ENCODE data around the gene TNFRSF25.

DNA sequence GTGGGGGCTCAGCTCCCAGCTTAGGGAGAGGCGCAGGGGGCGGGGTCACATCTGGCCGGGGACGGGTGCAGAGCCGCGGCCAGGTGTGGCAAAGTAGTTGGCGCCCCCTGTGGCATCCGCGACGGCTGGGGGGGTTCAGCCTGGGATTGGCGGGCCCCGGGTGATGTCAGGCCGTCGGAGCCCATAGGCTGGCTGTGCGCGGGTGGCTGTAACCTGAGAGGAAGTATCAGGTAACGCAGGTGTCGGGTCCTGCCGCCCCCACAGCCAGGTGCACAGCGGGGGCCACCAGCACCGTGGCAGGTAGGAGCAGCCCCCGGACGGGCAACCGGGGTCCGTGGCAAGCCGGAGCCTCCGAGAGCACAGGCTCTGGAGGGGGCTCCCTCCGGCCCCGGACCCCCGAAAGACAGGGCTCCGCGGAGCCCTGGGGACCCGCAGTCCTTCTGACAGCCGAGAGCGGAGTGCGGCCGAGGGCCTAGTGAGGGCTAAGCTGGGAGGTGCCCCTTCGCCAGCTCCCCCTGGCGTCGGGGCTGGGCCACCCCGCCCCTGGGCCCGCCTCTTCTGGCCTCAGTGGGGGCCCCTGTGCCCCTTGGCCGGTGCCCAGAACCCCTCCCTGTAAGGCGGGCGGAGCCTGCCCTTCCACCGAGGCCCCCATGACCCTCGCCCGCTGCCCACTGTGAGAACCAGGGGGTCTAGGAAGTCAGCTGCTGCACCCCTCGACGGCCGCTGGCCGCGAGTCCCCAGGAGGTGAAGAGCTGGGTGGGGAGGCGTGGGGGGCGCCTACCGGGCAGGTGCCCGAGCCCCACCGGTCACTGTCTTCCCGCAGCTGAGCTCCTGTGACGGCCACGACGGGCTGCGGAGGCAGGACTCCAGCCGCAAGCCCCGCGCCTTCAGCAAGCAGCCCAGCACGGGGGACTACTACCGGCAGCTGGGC lies 17.9 kb downstream of the TNFRSF25 start:
- TF ChIP-seq, protein P1, sequence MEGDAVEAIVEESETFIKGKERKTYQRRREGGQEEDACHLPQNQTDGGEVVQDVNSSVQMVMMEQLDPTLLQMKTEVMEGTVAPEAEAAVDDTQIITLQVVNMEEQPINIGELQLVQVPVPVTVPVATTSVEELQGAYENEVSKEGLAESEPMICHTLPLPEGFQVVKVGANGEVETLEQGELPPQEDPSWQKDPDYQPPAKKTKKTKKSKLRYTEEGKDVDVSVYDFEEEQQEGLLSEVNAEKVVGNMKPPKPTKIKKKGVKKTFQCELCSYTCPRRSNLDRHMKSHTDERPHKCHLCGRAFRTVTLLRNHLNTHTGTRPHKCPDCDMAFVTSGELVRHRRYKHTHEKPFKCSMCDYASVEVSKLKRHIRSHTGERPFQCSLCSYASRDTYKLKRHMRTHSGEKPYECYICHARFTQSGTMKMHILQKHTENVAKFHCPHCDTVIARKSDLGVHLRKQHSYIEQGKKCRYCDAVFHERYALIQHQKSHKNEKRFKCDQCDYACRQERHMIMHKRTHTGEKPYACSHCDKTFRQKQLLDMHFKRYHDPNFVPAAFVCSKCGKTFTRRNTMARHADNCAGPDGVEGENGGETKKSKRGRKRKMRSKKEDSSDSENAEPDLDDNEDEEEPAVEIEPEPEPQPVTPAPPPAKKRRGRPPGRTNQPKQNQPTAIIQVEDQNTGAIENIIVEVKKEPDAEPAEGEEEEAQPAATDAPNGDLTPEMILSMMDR (IDR thresholded peaks at IDR 0.05; ENCODE audit: insufficient read depth, low read length) = no peak
- TF ChIP-seq GABPA (IDR thresholded peaks at IDR 0.05; ENCODE audit: low read depth) = no peak
- TF ChIP-seq, protein P2, sequence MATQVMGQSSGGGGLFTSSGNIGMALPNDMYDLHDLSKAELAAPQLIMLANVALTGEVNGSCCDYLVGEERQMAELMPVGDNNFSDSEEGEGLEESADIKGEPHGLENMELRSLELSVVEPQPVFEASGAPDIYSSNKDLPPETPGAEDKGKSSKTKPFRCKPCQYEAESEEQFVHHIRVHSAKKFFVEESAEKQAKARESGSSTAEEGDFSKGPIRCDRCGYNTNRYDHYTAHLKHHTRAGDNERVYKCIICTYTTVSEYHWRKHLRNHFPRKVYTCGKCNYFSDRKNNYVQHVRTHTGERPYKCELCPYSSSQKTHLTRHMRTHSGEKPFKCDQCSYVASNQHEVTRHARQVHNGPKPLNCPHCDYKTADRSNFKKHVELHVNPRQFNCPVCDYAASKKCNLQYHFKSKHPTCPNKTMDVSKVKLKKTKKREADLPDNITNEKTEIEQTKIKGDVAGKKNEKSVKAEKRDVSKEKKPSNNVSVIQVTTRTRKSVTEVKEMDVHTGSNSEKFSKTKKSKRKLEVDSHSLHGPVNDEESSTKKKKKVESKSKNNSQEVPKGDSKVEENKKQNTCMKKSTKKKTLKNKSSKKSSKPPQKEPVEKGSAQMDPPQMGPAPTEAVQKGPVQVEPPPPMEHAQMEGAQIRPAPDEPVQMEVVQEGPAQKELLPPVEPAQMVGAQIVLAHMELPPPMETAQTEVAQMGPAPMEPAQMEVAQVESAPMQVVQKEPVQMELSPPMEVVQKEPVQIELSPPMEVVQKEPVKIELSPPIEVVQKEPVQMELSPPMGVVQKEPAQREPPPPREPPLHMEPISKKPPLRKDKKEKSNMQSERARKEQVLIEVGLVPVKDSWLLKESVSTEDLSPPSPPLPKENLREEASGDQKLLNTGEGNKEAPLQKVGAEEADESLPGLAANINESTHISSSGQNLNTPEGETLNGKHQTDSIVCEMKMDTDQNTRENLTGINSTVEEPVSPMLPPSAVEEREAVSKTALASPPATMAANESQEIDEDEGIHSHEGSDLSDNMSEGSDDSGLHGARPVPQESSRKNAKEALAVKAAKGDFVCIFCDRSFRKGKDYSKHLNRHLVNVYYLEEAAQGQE (IDR thresholded peaks at IDR 0.05; ENCODE audit: insufficient replicate concordance, low read depth) = no peak
- TF ChIP-seq POLR2AphosphoS5 (IDR thresholded peaks at IDR 0.05; ENCODE audit: low read depth) = no peak
- no peak for TF ChIP-seq SPI1 (IDR thresholded peaks at IDR 0.05; ENCODE audit: borderline replicate concordance, low read depth)

Measured in HL-60 (cell line).